Measurements from ENCODE around the gene NPIPB12.
"Not testable (repeated sequence)": the region's sequence is repeated elsewhere in the genome, so short reads cannot be mapped to it uniquely, and the experiment has no call there.

The NPIPB12 gene

DNA sequence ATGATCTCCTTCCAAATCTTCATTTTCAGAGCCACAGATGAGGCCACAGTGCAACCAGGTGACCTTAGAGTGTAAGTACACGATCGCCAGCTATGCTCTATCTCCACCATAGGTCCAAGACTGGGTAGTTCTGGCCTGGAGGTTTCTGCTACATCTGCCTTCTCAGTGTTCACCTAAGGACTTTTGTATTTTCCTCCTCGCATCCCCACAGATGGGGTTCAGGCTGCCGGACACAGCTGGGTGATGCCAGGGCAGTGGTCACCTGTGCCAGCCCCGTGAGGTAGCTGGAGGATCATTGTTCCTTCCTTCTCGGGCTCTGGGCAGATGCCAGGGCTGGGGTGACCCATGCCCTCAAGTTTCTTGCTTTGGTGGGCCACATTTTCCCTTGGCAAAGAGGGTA, at the start of gene NPIPB12:
Gene NPIPB12 (minus strand): TSS at position 101 of the 400 bp plus-strand sequence.
- H3K4me3 ChIP-seq (replicated peaks; ENCODE audit: low read depth, low read length); DNase-seq (ENCODE audit: extremely low read depth, low read depth): not testable (repeated sequence)

DNA sequence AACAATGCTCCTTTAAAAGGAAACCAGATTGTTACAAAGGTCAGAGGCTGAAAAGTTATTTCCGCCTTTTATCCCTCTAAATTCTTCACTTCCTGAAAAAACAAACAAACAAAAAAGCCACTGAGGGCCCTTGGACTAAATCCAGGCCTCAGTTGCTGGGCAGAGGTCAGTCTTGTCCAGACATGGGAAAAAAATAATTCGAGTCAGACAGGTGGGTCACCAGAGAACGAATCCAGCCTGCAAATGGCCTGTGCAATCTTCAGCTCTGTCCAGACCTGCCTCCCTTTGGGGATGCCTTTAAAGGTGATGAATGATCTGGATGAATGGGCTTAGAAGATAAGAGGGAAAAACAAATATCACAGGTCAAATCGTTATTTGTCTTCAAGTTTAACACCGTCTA, 15.3 kb upstream of the NPIPB12 start:
- not testable (repeated sequence) for DNase-seq (ENCODE audit: extremely low read depth, low read depth); H3K4me3 ChIP-seq (replicated peaks; ENCODE audit: low read depth, low read length)

DNA sequence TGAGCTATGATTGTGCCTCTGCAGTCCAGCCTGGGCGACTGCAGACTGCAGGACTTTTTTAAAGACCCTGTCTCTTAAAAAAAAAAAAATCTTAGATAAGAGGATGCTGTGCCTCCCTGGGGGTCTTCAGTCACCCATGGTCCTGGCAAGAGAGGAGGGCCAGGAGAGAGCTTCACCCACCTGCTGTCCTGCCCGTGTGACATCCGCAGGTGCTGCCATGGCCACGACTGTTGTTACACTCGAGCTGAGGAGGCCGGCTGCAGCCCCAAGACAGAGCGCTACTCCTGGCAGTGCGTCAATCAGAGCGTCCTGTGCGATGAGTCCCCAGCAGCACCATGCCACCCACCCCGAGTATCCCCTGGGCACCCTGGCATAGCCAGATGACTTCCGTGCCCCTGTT, 23.9 kb downstream of the NPIPB12 start:
- DNase-seq (ENCODE audit: extremely low read depth, low read depth); H3K4me3 ChIP-seq (replicated peaks; ENCODE audit: low read depth, low read length): not testable (repeated sequence)

DNA sequence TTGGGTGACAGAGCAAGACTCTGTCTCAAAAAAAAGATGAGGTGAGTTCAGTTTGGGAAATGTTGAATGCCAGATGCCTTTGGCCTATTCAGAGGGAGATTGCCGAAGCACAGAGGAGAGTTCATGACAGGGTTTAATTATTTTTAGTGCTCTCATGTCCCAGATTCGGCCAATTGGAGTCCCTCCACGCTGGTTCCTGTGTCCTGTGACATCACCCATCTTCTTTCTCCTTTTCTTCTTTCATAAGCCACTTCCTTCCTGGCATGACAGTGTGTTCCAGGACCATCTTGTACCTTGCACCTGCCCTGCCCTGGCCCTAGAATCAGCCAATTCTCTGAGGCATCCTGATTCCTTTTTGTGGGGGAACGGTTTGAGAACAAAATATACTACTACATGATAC, 34.1 kb downstream of the NPIPB12 start:
- not testable (repeated sequence) for H3K4me3 ChIP-seq (replicated peaks; ENCODE audit: low read depth, low read length); DNase-seq (ENCODE audit: extremely low read depth, low read depth)

DNA sequence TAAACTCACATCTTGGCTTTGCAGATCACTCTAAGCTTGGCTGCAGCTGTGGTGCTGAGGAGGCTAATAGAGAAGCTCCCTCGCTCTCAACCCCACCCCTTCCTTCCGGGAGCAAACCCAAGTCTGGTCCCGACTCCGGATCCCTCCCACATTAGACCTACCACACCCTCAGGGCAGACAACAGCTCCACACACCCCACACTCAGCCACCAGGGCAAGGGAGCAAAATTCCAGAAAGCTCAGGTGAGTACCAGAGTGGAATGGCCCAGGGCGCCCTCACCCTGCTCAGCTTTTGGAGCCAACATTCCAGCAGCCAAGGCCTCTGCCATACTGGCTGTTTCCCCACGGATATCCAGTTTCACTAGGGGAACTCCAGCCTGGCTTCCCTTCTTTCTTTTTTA, 36.5 kb downstream of the NPIPB12 start:
- not testable (repeated sequence) for DNase-seq (ENCODE audit: extremely low read depth, low read depth); H3K4me3 ChIP-seq (replicated peaks; ENCODE audit: low read depth, low read length)

DNA sequence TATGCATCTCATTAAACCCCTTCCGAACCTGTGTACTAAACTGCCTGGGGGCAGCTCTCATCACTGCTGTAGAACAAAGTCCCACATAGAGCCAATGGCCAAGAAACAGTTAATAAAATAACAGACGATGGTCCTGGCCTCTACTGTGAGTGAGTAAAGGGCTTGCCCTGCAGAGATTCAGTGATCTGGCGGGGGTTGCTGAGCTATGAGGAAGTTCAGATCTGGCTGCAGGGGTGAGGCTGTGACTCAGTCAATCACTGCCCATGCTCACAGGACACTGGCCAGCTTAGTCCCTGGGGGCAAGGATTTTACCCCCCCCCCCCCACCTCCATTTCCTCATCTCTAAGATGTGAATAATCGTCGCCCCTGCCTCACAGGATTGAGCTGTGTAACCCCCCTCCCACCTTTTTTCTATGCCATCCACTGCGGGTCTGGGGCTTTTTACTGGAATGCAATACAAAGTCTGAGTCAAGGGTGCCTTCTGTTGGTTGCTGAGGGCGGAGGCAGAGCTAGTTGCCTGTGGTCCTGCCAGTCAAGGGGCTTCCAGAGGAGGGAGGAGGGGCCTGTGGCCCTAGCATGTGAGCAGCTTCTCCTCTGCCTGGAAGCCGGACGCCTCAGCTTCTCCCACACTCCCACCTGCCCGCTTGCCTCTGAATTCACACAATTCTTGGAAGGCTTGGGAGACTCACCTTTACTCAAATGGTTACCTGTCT, 38.4 kb downstream of the NPIPB12 start:
- H3K4me3 ChIP-seq (replicated peaks; ENCODE audit: low read depth, low read length); DNase-seq (ENCODE audit: extremely low read depth, low read depth): not testable (repeated sequence)

DNA sequence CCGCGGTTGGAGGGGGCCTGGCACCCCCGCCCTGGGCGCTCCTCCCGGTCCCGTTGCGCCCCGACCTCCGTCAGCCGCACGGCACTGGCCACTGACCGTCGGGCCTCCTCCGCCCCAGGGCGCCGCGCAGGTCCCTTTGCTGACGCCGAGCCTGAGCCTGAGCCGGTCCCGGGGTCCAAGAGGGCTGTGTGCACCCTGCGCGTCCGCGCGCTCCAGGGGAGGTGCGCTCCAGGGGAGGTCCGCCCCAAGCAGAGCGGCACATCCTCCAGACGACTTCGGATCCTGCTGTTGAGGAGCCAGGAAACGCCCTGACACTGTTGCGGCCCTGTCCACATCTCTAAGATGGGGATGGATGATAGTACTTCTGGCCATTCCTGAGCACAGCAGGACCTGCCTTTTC, 39.3 kb downstream of the NPIPB12 start:
- H3K4me3 ChIP-seq (replicated peaks; ENCODE audit: low read depth, low read length); DNase-seq (ENCODE audit: extremely low read depth, low read depth): not testable (repeated sequence)

DNA sequence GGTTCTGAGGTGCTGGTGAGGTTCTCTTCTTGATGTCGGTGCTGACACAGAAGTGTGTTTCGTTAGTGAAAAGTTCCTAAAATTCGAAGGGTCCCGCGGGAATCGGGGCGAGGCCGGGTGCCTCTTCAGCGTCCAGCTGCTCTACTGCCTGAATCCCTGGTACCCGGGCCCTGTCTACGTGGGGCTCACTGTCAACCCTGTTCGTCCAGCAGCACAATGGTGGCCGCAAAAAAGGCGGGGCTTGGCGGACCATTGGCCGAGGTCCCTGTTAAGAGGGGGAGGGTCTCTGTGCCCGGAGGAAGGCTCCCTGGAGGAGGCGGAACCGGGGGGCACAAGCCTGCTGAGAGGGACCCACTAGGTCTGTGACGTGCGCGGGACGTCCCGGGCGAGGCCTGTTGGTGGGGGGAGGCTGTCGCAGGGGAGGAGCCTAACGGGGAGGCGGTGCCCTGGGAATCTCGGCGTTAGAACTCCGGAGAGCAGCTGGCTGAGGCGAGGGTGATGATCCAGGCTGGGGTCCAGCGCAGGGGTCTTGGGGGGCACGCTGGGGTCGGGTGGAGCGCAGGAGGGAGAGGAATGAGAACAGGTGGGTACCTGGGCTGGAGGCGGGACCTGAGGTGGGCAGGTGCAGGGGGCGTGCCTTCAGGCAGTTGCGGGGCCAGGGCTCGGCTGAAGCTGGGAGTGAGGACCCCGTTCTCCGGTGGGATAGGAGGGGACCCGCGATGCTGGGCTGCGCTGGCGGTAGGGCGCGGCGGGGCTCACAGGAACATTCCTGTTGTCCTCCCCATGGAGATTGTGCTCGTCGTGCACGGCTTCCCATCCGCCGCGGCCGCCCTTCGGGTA, 40.0 kb downstream of the NPIPB12 start:
- not testable (repeated sequence) for H3K4me3 ChIP-seq (replicated peaks; ENCODE audit: low read depth, low read length); DNase-seq (ENCODE audit: extremely low read depth, low read depth)

DNA sequence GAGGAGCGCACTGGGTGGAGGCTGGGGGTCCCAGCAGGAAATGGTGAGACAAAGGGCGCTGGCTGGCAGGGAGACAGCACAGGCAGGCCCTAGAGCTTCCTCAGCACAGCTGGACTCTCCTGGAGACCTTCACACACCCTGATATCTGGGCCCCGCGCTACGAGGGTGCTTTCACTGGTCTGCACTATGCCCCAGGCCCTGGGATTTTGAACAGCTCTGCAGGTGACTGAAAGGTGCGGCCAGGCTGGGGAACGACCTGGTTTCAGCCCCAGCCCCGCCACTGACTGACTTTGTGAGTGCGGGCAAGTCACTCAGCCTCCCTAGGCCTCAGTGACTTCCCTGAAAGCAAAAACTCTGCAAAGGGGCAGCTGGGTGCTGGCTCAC, 45.6 kb downstream of the NPIPB12 start:
- not testable (repeated sequence) for H3K4me3 ChIP-seq (replicated peaks; ENCODE audit: low read depth, low read length); DNase-seq (ENCODE audit: extremely low read depth, low read depth)

DNA sequence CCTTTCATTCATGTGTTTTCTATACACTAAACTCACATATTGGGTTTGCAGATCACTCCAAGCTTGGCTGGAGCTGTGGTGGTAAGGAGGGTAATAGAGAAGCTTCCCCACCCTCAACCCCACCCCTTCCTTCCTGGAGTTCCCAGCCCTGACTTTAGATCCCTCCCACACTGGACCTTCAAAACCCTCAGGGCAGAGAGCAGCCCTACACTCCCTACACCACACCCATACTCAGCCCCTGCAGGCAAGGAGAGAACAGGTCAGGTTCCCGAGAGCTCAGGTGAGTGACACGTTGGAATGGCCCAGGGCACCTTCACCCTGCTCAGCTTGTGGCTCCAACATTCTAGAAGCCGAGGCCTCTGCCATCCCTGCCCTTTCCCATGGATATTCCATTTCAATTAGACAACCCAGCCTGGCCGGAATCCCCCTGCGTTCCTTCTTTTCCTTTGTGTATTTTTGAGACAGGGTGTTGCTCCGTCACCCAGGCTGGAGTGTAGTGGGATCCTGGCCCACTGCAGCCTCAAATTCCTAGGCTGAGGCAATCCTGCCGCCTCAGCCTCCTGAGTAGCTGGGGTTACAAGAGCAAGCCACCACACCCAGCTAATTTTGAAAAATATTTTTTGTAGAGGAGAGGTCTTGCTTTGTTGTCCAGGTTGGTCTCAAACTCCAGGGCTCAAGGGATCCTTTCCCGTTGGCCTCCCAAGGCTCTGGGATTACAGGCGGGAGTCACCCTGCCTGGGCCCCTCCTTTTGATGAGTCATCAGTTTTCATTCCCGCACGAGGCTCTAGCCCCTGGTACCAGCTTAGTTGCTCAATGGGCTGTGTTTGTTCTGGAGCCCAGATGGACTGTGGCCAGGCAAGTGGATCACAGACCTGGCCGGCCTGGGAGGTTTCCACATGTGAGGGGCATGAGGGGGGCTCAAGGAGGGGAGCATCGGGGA, 46.2 kb downstream of the NPIPB12 start, which contains the start of gene SULT1A4:
Gene SULT1A4 (plus strand): TSS at position 208 of the 941 bp plus-strand sequence. CDS start 1,473 bp downstream, outside the sequence.
- DNase-seq (ENCODE audit: extremely low read depth, low read depth); H3K4me3 ChIP-seq (replicated peaks; ENCODE audit: low read depth, low read length): not testable (repeated sequence)

DNA sequence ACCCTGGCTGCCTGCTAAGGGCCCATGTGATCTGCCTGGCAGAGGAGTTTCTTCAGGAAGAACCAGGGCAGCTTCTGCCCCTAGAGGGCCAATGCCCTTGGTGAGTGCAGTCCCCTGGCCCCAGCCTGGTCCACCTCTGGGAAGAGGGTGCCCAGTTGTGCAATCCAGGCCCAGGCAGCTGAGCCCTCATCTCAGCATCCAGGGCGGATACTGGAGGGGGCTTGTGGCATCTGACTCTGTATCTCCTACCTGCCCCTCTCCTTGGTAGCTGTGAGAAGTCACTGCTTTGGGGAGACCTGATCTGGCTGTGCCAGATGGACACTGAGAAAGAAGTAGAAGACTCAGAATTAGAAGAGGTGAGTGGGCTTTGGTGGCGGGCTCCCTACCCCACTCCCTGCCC, 48.5 kb downstream of the NPIPB12 start:
- H3K4me3 ChIP-seq (replicated peaks; ENCODE audit: low read depth, low read length); DNase-seq (ENCODE audit: extremely low read depth, low read depth): not testable (repeated sequence)

DNA sequence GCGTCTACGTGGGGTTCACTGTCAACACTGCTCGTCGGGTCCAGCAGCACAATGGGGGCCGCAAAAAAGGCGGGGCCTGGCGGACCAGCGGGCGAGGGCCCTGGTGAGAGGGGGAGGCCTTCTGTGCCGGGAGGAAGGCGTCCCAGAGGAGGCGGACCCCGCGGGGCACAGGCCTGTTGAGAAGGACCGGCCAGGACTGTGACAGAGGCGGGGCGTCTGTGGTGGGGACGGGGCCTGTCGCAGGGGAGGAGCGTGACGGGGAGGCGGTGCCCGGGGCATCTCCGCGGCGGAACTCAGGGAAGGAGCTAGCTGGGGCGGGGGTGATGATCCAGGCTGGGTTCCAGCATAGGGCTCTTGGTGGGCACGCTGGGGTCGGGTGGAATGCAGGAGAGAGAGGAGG, 51.4 kb downstream of the NPIPB12 start:
- DNase-seq (ENCODE audit: extremely low read depth, low read depth); H3K4me3 ChIP-seq (replicated peaks; ENCODE audit: low read depth, low read length): not testable (repeated sequence)

DNA sequence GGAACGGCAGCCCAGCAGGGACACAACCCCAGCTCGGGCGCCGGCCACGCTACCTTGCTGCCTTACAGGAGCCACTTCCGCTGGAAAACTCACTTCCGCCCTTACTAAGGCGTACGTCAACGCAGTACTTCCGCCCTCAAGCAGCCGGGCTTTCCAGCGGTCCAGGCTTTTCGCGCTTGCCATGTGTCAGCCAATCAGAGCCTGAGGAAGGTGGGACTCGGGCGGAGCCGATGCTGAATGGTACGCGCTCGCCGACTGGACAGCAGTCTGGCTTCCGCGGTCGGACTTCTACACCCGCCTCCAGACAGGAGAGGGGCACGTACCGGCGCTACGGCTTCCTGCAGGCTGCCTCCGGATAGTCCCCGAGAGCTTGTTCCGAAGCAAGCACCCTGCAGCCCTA, 51.9 kb downstream of the NPIPB12 start, which contains the start of the genes BOLA2 and SLX1B:
Gene BOLA2 (minus strand): TSS at position 83 of the 400 bp plus-strand sequence. CDS start 98 bp downstream, outside the sequence.
Gene SLX1B (plus strand): TSS at position 265 of the 400 bp plus-strand sequence.
- not testable (repeated sequence) for H3K4me3 ChIP-seq (replicated peaks; ENCODE audit: low read depth, low read length); DNase-seq (ENCODE audit: extremely low read depth, low read depth)

DNA sequence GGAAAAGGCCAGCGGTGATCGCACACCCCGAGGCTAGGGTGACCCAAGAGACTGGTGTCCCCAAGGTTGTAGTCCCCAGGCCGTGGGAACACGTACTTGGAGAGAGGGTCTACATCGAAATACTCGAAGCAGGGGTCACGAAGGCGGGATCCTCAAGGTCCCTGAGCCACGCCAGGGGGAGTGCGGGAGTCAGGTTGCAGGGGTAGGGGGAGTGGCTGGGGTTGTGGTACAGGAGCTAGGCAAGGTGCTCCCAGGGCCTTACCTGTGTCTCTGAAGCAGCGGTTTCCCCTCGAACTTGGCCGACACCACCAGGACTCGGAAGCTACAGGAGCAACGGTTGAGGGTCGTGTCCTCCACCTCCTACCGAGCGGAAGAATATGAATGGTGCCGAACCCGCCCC, 52.5 kb downstream of the NPIPB12 start:
- not testable (repeated sequence) for H3K4me3 ChIP-seq (replicated peaks; ENCODE audit: low read depth, low read length)

More for the DNA sequence above, 52.5 kb downstream of the NPIPB12 start:
- not testable (repeated sequence) for DNase-seq (ENCODE audit: extremely low read depth, low read depth)
